T follicular helper cell (primary cell): ENCODE measurements around the gene TOMT.

Experiments used
- DNase-seq: peaks from one replicate; pipeline ENCODE4 v3.0.0-alpha.2; 2020; ENCODE audit warnings: low read depth
- total RNA-seq, 2 experiments: gene quantifications; one replicate each; lab custom pipeline; 2026; lab: John Stamatoyannopoulos, UW

The TOMT gene
- 0 reads per million in 2 experiments for total RNA-seq

GRCh38 chr11:72105888-72106287 is at the start of gene TOMT:
TOMT (plus strand) TSS chr11:72105924; CDS start chr11:72105952, 28 bp downstream.
- no peak for DNase-seq

DNA sequence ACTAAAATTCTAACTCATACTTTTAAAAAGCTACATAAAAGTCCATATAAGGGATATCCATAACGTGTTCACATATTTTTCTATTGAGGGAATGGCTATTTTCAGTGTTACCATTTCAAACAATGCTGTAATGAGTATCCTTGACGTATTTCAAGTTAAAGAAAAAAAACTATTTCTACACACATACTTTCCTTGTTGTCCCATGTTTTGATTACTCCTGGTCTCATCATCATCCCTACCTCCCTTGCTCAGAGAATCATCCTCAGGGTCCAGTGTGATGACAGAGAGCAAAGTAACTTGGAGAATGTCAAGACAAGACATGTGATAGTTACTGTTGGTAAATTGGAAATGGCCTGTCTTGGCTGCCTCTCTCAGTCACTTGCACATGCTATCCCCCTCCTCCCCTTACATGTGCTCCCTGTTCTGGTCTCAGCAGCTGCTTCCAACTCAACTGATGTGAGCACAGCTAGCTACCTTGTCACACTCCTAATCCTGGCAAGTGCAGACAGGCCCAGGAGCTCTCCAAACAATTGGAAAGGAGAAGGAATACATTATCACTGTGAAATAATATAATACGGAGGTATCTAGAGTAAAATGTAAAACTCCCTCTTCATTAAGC is 47.2 kb upstream of the TOMT start:
- DNase-seq: no peak

DNA sequence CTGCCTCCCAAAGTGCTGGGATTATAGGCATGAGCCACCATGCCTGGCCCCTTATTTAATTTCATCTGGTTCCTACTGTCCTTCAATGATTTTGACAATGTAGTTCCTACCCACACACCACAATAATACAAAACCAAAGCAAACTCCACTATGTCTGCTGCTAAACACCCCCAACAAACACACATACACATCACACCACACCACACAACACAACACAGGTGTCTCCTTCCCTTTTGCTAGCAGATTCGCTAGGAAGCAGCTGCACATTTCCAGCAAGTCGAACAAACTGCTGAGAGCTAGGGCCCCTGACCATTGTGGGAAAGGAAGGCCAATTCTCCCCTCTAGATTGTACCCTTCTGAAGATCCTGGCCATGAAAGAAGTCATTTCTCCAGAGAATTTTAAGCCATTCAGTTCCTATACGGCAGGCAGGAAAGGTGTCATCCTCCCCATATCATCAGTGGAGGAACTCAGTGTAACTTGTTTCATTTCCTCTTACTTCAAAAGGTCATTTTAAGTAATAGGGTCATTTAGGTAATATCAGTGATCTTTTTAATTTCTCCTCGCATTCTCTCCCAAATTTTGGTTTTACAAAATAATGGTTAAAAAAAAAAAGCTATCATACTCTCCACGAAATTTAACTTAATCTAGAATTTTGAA is 43.9 kb upstream of the TOMT start:
- no peak for DNase-seq

DNA sequence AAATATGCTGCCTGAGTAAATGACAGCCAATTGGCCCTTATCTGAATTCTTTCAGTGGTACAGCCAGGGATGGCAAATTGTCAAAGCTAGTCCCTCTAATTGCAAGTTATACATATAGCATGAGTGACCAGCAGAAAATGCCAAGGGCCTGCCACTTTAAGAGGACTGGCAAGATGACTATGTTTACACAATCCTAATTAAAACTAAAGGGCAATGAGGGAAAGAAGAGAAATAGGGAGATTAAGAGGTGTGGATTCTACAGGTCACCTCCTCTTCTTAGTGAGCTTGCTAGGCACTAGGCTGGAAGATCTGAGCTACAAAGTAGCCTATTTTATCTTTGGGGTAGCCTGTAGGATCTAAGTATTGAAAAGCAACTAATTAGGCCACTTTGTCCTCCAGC is 38.9 kb upstream of the TOMT start:
- DNase-seq: no peak

DNA sequence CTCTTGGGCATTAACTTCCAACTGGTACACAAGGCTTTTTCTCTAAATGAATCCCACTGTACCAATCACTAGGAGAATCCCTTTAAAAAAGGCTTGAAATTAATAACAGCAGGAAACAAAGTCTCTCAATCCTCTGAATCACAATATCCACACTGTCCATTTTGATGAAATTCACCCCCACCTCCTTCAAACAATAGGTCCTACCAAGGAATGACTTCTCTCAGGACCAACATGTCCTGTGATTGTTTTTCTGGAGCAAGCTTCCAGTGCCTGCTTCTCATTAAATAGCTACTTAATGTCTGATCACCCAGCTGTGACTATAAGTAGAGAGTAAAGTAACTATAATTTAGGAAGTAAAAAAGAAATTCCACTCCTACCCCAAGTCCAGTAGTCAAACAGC is 38.5 kb upstream of the TOMT start:
- DNase-seq: no peak

DNA sequence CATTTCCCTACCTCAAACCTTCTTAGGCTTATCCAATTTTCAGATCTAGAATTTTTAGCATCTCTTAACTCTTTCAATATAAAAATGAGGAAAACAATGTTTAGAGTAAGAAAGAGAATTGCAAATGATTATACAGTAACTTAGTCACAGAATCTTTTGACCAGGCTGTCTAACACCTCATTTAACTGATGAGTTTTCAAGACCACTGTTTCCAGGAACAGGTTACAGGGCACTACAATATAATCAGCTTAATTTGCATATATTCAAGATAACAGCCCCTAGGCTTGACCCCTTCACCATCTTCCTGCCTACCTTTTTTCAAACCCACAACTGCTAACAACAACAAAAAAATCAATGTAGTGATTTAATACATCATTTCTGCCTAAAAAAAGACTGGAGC is 38.0 kb upstream of the TOMT start:
- DNase-seq: no peak

GRCh38 chr11:72069200-72069599 is 36.5 kb upstream of the TOMT start:
- DNase-seq: no peak

DNA sequence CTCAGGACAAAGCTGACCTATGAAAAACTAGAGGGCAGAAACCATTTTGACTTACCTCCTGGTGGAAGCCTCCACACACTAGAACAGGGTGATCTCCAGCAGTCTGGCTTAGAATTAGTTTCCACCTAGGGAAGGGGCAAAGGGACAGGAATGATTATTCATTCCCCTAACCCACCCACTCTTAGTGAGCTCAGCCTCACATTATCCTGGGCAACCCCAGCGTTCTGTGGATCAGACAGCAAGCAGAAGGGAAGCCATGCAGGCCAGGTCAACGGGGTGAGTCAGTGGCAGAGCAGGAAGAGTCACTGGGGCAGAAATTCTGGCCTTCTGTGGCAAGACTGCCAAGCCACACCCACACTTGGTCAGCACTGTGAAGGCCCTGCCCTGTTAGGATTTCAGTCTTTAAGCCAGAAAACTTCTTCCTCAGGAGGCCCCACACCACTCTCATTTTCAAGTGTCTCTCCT is 35.9 kb upstream of the TOMT start:
- DNase-seq: no peak

- no peak for DNase-seq
Measured at GRCh38 chr11:72070491-72070890, 35.2 kb upstream of the TOMT start.

DNA sequence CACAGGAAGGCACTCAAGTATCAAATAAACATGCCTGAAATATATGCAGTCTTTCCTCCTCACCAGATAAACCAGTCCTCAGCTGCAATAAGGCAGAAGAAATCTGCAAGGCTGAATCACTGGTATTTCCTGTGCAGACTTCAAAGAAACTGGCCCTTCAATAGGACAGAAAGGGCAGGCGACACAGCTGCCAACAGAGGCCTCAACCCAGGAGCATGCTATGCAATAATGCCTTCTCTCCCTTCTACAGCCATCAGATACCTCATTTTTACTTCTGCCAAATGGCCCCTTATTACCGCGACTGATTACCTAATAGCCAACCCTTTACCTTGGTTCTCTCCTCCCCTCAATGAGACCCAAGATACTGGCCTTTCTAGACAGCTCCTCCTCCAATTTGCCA is 33.4 kb upstream of the TOMT start:
- no peak for DNase-seq

DNA sequence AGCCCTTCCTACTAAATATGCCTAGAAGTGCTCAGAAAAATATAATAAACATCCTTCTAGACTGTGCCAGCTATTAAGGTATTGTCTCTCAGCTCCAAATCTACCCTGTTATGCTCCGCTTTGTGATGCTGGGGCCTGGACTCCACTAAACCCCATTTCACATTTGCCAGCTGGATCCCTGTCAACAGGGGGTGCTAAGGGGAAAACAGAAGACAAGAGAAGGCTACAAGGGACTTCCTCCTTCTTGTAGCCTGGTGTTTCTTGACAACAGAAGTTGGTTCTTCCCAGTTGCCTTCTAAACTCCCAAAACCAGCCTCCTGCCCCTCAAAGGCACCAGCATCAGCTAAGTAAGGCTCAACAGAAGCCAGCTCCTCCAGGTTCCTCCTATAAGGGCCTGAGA is 30.6 kb upstream of the TOMT start:
- no peak for DNase-seq

GRCh38 chr11:72075756-72076155 is 30.0 kb upstream of the TOMT start:
- no peak for DNase-seq

DNA sequence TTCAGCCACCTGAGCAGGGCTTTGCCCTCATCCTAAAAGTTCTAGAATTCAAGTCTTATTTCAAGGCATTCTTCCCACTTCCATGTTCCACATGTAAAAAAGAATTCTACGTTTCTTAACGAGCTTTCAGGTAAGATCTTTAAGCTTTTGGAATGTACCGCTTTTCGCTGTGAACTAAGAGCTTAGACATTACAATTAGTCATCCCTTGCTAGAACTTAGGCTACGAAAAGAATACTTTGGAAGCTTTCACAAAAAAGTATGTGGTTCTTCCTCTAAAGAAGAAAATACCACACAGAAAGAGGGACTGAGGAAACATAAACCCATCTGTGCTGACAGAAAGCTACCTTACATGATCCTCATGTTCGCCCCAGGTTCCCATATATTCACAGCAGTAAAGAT is 27.2 kb upstream of the TOMT start:
- no peak for DNase-seq

GRCh38 chr11:72079819-72080325 is 25.9 kb upstream of the TOMT start:
- DNase-seq: no peak

- DNase-seq: peak; percentile 99
Measured at GRCh38 chr11:72080326-72081183, 25.2 kb upstream of the TOMT start, which contains the start of the genes LRRC51 and NUMA1. LRRC51 (plus strand) TSS chr11:72080850; CDS start chr11:72089084, 8,234 bp downstream. NUMA1 (minus strand) TSS chr11:72080542; CDS start chr11:72035943, 44,599 bp downstream.

- DNase-seq: no peak
Measured at GRCh38 chr11:72081184-72081644, 24.5 kb upstream of the TOMT start.

DNA sequence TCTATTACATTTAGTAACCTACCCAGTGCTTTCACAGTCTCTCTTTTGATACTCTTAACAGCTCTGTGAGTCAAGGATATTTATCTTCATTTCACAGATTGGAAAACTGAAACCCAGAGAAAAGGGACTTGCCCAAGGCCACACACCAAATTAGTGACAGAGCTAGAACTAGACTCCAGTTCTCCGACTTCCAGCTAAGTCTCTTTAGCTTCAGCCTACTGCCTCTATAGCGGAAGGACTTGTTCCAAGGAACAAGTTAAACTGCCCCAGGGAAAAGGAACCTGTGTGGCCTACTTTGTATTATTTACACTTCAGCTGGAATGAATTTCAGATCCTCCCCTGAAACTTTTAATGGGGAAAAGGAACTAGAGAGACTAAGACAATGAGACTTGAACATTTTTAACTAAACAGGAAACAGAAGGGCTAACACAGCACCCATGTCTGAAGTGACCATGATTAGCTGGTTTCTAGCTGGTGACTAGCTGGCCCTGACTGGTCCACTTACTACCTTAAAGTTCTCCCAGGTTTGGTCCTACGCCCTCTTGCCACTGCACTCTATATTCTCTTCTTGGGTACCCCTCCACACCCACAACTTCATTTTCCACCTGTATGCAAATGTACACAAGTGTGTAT is 23.8 kb upstream of the TOMT start:
- DNase-seq: no peak

DNA sequence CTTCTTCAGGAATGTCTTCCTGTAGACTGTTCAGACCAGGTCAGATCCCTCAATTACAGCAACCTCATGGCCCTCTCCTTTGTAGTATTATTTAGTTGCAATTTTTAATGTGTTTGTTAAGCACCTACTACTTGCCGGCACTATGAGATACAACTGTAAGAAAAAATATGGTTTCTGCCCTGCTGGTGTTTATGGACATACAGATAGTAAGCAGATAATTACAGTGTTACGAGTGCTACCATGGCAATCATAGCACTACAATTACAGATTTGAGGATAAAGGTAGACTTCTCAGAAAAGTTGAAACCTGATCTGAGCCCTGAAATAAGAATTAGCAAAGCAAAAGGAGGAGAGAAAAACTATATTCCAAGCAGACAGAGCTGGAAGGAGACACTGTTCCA is 22.3 kb upstream of the TOMT start:
- no peak for DNase-seq

GRCh38 chr11:72084076-72084475 is 21.6 kb upstream of the TOMT start:
- DNase-seq: no peak

DNA sequence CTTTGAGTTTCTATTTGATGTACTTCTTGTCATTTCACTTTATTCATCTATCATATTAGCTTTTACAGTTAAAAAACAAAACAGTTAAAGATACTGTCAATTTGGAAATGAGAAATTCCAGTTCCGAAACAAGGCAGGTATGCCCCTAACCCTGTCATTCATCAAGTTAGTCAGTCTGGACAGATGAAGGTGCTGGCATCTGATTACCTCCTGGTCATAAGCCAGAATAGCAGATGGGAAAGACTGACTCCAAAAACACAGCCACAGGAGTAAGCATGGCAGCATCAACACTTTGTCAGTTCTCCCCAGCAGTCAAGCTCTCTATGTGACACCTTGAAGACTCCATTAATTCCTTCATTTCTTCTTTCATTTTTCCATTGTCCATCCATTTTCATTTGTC is 20.8 kb upstream of the TOMT start:
- DNase-seq: no peak

DNA sequence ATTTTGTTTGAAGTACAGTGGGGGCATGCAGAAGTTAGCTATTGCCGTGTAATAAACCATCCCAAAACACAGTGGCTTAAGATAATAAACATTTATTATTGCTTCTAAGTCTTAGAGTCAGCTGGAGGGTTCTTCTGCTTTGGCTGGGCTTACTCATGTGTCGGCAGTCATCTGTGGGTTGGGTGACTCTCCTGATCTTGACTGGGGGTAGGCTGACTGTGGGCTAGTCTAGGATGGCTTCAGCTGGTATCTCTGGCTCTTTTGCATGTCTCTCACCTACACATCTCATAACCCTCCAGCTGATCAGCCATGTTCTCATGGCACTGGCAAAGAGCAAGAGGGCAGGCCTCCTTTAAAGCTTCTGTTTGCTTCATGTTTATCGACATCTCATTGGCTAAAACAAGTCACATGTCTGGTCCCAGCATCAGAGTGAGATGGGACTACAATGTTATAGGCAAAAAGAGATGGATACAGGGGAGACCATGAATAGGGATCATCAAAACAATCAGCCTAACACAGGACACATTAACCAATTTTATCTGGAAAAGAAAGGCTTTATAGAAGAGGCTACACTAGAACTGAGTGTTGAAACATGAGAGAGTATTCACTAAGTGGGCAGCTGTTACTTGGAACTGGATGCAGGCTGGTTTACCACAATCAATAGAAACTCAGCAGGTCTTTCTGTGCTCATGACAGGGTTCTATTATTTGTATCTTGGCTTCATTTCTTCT is 19.9 kb upstream of the TOMT start:
- DNase-seq: no peak
